ENCODE results near the gene PLXNA4.

PLXNA4 gene

DNA sequence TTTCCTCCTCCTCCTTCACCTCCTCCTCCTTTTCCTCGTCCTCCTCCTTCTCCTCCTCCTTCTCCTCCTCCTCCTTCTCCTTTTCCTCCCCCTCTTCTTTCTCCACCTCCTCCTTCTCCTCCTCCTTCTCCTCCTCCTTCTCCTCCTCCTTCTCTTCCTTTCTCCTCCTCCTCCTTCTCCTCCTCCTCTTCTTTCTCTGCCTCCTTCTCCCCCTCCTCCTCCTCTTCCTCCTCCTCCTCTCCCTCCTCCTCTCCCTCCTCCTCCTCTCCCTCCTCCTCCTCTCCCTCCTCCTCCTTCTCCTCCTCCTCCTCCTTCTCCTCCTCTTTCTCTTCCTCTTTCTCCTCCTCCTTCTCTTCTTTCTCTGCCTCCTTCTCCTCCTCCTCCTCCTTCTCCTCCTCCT lies 13.6 kb downstream of the PLXNA4 start:
- DNase-seq (ENCODE audit: low spot score) = no peak
- TF ChIP-seq, protein P1, sequence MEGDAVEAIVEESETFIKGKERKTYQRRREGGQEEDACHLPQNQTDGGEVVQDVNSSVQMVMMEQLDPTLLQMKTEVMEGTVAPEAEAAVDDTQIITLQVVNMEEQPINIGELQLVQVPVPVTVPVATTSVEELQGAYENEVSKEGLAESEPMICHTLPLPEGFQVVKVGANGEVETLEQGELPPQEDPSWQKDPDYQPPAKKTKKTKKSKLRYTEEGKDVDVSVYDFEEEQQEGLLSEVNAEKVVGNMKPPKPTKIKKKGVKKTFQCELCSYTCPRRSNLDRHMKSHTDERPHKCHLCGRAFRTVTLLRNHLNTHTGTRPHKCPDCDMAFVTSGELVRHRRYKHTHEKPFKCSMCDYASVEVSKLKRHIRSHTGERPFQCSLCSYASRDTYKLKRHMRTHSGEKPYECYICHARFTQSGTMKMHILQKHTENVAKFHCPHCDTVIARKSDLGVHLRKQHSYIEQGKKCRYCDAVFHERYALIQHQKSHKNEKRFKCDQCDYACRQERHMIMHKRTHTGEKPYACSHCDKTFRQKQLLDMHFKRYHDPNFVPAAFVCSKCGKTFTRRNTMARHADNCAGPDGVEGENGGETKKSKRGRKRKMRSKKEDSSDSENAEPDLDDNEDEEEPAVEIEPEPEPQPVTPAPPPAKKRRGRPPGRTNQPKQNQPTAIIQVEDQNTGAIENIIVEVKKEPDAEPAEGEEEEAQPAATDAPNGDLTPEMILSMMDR (IDR thresholded peaks at IDR 0.05; ENCODE audit: extremely low read depth, missing control alignments) = no peak

DNA sequence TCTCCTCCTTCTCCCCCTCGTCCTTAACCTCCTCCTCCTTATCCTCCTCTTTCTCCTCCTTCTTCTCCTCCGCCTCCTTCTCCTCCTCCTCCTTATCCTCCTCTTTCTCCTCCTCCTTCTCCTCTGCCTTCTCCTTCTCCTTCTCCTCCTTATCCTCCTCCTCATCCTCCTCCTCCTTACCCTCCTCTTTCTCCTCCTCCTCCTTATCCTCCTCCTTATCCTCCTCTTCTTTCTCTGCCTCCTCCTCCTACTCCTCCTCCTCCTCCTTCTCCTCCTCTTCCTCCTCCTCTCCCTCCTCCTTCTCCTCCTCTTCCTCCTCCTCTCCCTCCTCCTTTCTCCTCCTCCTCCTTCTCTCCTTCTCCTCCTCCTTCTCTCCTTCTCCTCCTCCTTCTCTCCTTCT lies 14.5 kb downstream of the PLXNA4 start:
- DNase-seq (ENCODE audit: low spot score) = no peak
- TF ChIP-seq, protein P1 (IDR thresholded peaks at IDR 0.05; ENCODE audit: extremely low read depth, missing control alignments) = no peak

DNA sequence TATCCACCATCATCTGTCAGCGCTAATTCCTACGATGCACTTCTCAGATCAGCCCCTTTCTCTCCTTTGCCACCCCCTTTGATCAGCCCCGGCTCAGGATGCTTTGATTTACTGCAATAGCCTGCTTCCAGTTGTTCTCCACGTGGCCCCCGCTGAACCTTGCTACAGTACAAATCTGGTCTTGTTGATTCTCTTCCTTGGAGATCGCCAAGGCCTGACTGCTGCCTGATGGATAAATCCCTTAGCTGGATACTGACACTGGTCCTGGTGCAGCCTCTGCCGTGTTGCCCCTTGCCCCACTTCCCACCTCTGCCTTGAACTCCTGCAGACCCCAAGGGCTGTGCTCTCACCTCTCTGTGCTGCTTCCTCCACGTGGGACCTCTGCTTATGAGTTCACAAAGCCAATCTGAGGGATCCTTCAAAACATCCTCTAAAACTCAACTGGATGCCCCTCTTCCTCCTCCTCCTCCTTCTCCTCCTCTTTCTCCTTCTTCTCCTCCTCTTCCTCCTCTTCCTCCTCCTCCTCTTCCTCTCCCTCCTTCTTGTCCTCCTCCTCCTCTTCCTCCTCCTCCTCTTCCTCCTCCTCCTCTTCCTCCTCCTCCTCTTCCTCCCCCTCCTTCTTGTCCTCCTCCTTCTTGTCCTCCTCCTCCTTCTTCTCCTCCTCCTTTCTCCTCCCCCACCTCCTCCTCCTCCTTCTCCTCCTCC lies 15.3 kb downstream of the PLXNA4 start:
- TF ChIP-seq, protein P1 (IDR thresholded peaks at IDR 0.05; ENCODE audit: extremely low read depth, missing control alignments) = no peak
- no peak for DNase-seq (ENCODE audit: low spot score)

DNA sequence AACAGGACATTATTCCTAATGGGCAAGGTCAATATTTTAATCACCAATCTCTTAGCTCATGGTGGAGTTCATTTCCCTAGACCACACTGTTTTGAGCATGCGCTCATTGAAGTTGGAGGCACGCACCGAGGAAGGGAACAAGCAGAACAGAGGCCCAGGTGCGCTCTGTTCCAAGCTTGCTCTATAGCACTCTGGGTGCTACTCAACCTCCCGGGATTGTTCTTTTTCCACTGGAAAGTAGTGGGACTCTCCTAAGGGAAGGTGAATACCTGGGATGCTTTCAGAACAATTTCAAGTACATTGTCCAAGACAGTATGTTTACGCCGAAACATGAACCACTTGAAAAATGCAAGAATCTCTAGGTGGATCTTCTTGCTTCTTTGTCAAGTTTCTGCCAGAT lies 16.2 kb downstream of the PLXNA4 start:
- TF ChIP-seq, protein P1 (IDR thresholded peaks at IDR 0.05; ENCODE audit: extremely low read depth, missing control alignments) = no peak
- DNase-seq (ENCODE audit: low spot score) = no peak

DNA sequence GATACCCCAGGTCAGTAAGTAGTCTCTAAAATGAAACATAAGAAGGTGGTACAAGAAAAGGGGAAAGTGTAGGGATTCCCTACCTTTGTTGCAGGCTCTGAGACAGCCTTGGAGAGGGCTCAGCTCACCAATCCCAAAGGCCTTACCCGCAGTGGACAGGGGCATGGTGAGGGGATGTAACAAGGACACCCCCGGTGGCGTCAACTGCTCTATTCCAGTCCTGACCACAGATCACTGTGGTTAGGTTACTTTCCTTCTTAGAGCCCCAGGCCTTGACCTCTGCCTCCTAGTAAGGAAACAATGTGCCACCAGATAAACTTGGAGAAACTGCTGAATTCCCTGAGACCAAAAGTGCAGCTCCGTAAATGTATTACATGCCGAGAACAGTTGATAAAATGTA lies 17.5 kb downstream of the PLXNA4 start:
- TF ChIP-seq, protein P1 (IDR thresholded peaks at IDR 0.05; ENCODE audit: extremely low read depth, missing control alignments) = no peak

DNA sequence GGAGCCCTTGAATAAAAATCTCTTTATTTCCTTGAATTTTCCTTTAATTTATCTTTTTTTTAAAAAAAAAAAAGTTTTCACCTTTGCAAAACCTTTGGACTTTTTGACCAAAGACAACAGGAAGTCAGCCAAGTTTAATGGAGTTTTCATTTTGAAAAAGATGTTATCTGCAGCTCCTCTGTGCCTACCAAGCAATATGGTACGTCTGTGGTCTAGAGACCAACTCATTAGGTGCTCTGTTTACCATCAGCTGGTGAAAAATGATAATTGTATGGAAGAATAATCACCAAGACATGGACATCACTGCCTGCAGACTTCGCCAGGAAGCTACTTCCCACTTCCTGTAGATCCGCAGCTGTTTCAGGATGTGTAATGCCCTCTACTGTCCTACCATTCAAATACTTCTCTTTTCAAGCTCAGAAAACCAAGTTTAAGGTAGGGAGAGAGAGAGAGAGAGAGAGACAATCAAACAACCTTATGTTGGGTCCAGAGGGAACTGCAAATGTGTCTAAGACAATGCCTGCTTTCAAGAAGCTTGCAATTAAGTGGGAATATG lies 18.7 kb downstream of the PLXNA4 start:
- TF ChIP-seq, protein P1 (IDR thresholded peaks at IDR 0.05; ENCODE audit: extremely low read depth, missing control alignments) = no peak
- DNase-seq (ENCODE audit: low spot score) = no peak

More for the DNA sequence above, 17.5 kb downstream of the PLXNA4 start:
- DNase-seq (ENCODE audit: low spot score) = no peak

DNA sequence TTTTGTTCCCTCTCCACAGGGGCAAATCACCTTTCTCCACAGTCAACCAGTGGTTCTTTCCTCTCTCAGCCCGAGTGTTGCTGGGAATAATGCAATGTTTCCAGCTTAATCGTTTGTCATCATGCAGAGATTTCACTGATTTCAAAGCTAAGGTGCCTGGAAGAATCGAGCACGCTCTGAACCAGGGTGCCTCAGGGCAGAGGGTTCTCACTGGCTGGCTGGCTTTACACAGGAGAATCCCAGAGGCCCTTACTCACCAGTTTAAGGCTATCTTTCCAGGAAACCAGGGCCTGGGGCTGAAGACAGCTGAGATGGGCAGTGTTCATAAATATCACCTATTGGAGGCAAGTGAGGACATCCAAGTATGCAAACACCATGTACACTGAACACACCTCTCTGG lies 21.8 kb downstream of the PLXNA4 start:
- no peak for DNase-seq (ENCODE audit: low spot score)

More for the DNA sequence above, 21.8 kb downstream of the PLXNA4 start:
- TF ChIP-seq, protein P1 (IDR thresholded peaks at IDR 0.05; ENCODE audit: extremely low read depth, missing control alignments) = no peak

Data from GM20000 (cell line).